NAMALWA (cell line): Measurements from ENCODE around the gene PRRX1.

Experiments
- DNase-seq: peaks from one replicate; pipeline ENCODE4 v3.0.0-alpha.2; 2015; ENCODE audit warnings: low spot score

Gene PRRX1

GRCh38 chr1:170768929-170769328 lies 105.0 kb downstream of the PRRX1 start:
- no peak for DNase-seq

GRCh38 chr1:170769691-170770090 lies 105.8 kb downstream of the PRRX1 start:
- no peak for DNase-seq

- no peak for DNase-seq
These were observed 106.3 kb downstream of the PRRX1 start for GRCh38 chr1:170770254-170770653.

- DNase-seq, result no peak
These were observed 112.3 kb downstream of the PRRX1 start for GRCh38 chr1:170776252-170776651.

GRCh38 chr1:170776777-170777176 lies 112.8 kb downstream of the PRRX1 start:
- no peak for DNase-seq
